SK-N-SH treated with all-trans-retinoic acid at 6 μM for 48 hours (cell line): ENCODE data around the gene TTYH3.

Source experiments
- ARNTL ChIP-seq: fragments of 450-650 bp; formaldehyde crosslinking; IDR thresholded peaks from 2 replicates; pipeline ENCODE4 v1.5.0; 2020; ENCODE audit warnings: low read depth, mild to moderate bottlenecking, moderate library complexity, borderline replicate concordance
- CSRNP3 ChIP-seq: fragments of 250-450 bp; sonication (Bioruptor Pico); IDR thresholded peaks from 2 replicates; pipeline ENCODE4 v1.5.1; 2021; ENCODE audit warnings: mild to moderate bottlenecking, moderate library complexity
- ESRRG ChIP-seq: fragments of 250-450 bp; sonication (Bioruptor Pico); IDR thresholded peaks from 2 replicates; pipeline ENCODE4 v1.6.1; 2021; ENCODE audit warnings: mild to moderate bottlenecking
- OSR1 ChIP-seq: fragments of 250-450 bp; sonication (Bioruptor Pico); IDR thresholded peaks from 2 replicates; pipeline ENCODE4 v1.8.0; 2022; ENCODE audit warnings: moderate library complexity, mild to moderate bottlenecking, inconsistent platforms
- TCF4 ChIP-seq: fragments of 250-450 bp; sonication (Bioruptor Pico); IDR thresholded peaks from 2 replicates; pipeline ENCODE4 v1.8.0; 2021; ENCODE audit warnings: mild to moderate bottlenecking, moderate library complexity, borderline replicate concordance
- TOX ChIP-seq: fragments of 250-450 bp; sonication (Bioruptor Pico); IDR thresholded peaks from 2 replicates; pipeline ENCODE4 v1.8.0; 2021; ENCODE audit warnings: mild to moderate bottlenecking, moderate library complexity, borderline replicate concordance
- TSHZ2 ChIP-seq: fragments of 250-450 bp; sonication (Bioruptor Pico); IDR thresholded peaks from 2 replicates; pipeline ENCODE4 v1.5.0; 2020; ENCODE audit warnings: mild to moderate bottlenecking, moderate library complexity
- ZC3H10 ChIP-seq: fragments of 250-450 bp; sonication (Bioruptor Pico); IDR thresholded peaks from 2 replicates; pipeline ENCODE4 v1.5.1; 2021; ENCODE audit warnings: mild to moderate bottlenecking, moderate library complexity
- ZNF70 ChIP-seq: fragments of 450-650 bp; formaldehyde crosslinking; IDR thresholded peaks from 2 replicates; pipeline ENCODE4 v1.5.0; 2020; ENCODE audit warnings: mild to moderate bottlenecking, moderate library complexity

- TF ChIP-seq CSRNP3 (CRISPR knock-in tag) (no peak), ZC3H10 (no peak), TOX (CRISPR knock-in tag) (no peak), TSHZ2 (CRISPR knock-in tag) (no peak), ESRRG (CRISPR knock-in tag) (no peak), TCF4 (CRISPR knock-in tag) (no peak), ZNF70 (no peak), ARNTL (no peak), OSR1 (CRISPR knock-in tag) (no peak)
Measured at GRCh38 chr7:2654059-2654458, 22.3 kb downstream of the TTYH3 start.
